ENCODE data around the gene TAB2. TPM values are rescaled to one million over a fixed set of nuclear protein-coding genes. Genes with fewer than 3 reads are reported as not detected.

The TAB2 gene
- total and polyA plus RNA-seq, 2 experiments from 2014 or later = 19.8 to 59.2 TPM

- TF ChIP-seq REST (IDR thresholded peaks at IDR 0.05; ENCODE audit: unreplicated experiment) (no peak), STAT1 (IDR thresholded peaks at IDR 0.05; ENCODE audit: unreplicated experiment) (no peak), NANOG (IDR thresholded peaks at IDR 0.05; ENCODE audit: borderline replicate concordance) (no peak), JUNB (IDR thresholded peaks at IDR 0.05; ENCODE audit: unreplicated experiment) (no peak), EZH2phosphoT487 (IDR thresholded peaks at IDR 0.05; ENCODE audit: unreplicated experiment) (no peak), CTCF (conservative IDR thresholded peaks at IDR 0.05; ENCODE audit: low read depth in 2 of 2) (no peak), ZNF331 (CRISPR knock-in tag; IDR thresholded peaks at IDR 0.05; ENCODE audit: low read depth) (no peak), ZNF114 (CRISPR knock-in tag; IDR thresholded peaks at IDR 0.05) (no peak)
Measured at GRCh38 chr6:149359440-149359839, 41.9 kb downstream of the TAB2 start (continued).

GRCh38 chr6:149360536-149360935 is 43.0 kb downstream of the TAB2 start:
- H3K4me2 ChIP-seq = no peak overlapping the region
- no peak overlapping the region for H3K27ac ChIP-seq (ENCODE audit: low read depth)
- Mint-ChIP-seq H3K27me3 (ENCODE audit: insufficient read depth, low read depth, poor library complexity) (no peaks in the 10 kb centered on the region), H3K27ac (no peak overlapping the region; the same call in 1 of the 2 replicates), H3K9me3 (no peaks in the 10 kb centered on the region), H3K4me3 (no peak overlapping the region), H3K4me1 (peaks cover 30% of the 10 kb centered on the region), H3K36me3 (ENCODE audit: low read depth) (peaks cover 8% of the 10 kb centered on the region)
- peaks cover 100% of the 10 kb centered on the region for H3K79me2 ChIP-seq (replicated peaks; ENCODE audit: insufficient read depth)
- H3K4me3 ChIP-seq = no peak overlapping the region
- ATAC-seq (no peak), DNase-seq (ENCODE audit: low spot score) (no peak)
- no peak for TF ChIP-seq REST (IDR thresholded peaks at IDR 0.05; ENCODE audit: unreplicated experiment)
- TF ChIP-seq ETS1 (IDR thresholded peaks at IDR 0.05) = no peak
- no peak for TF ChIP-seq CREB1 (CRISPR knock-in tag; IDR thresholded peaks at IDR 0.05; ENCODE audit: low read depth)
- no peak for TF ChIP-seq EZH2 (IDR thresholded peaks at IDR 0.05; ENCODE audit: low read depth, unreplicated experiment)
- no peak for TF ChIP-seq ZNF331 (CRISPR knock-in tag; IDR thresholded peaks at IDR 0.05; ENCODE audit: low read depth)
- no peak for TF ChIP-seq JUNB (IDR thresholded peaks at IDR 0.05; ENCODE audit: unreplicated experiment)
- no peak for TF ChIP-seq POLR2AphosphoS5 (IDR thresholded peaks at IDR 0.05; ENCODE audit: low read depth)
- H3K27me3 ChIP-seq (ENCODE audit: insufficient read depth) = no peaks in the 10 kb centered on the region
- no peaks in the 10 kb centered on the region for H3K36me3 ChIP-seq (ENCODE audit: insufficient read depth)
- H4K20me1 ChIP-seq (replicated peaks; ENCODE audit: insufficient read depth) = peaks cover 39% of the 10 kb centered on the region
- H3K9me2 ChIP-seq (ENCODE audit: insufficient read depth) = no peaks in the 10 kb centered on the region
- no peaks in the 10 kb centered on the region for H3F3A ChIP-seq (replicated peaks; ENCODE audit: low read depth)
- no peak overlapping the region for H2AFZ ChIP-seq
- peaks cover 26% of the 10 kb centered on the region for H3K4me1 ChIP-seq (ENCODE audit: insufficient read depth)
